Epithelial cell of esophagus (primary cell): Measurements from ENCODE around the gene JARID2.

ENCODE experiments used
- DNase-seq: peaks from one replicate; pipeline ENCODE4 v3.0.0; 2010; ENCODE audit warnings: low read depth
- H3K4me3 ChIP-seq: 2 replicates; pipeline ENCODE4 v1.5.1; 2011; ENCODE audit warnings: mild to moderate bottlenecking, low read length, control low read depth
- TF ChIP-seq, protein P1 (sequence below): IDR thresholded peaks from 2 replicates; pipeline ENCODE4 v1.5.1; 2011; ENCODE audit warnings: low read depth, mild to moderate bottlenecking, low read length, control low read depth, inconsistent platforms; ENCODE audit not compliant: insufficient read depth; ENCODE audit errors: missing control alignments

JARID2 gene

DNA sequence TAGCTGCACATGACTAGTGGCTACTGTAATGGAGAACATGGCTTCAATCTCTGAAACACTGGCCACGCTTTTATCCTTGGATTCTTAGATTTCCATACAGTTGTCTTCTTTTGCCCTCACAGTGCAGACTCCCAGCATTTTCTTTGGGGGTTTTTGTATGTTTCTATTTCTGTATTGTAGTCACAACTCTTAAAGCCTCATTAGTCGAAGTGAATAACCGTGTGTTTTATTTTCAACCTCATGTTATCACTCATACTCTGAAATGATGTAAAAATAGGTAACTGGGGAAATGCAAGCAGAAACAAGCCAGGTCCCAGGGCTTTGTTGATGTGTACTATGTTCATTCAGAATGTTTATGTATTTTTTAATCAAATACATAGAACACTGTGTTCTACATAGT lies 162.9 kb downstream of the JARID2 start:
- DNase-seq: no peak
- H3K4me3 ChIP-seq: no peak overlapping the region

DNA sequence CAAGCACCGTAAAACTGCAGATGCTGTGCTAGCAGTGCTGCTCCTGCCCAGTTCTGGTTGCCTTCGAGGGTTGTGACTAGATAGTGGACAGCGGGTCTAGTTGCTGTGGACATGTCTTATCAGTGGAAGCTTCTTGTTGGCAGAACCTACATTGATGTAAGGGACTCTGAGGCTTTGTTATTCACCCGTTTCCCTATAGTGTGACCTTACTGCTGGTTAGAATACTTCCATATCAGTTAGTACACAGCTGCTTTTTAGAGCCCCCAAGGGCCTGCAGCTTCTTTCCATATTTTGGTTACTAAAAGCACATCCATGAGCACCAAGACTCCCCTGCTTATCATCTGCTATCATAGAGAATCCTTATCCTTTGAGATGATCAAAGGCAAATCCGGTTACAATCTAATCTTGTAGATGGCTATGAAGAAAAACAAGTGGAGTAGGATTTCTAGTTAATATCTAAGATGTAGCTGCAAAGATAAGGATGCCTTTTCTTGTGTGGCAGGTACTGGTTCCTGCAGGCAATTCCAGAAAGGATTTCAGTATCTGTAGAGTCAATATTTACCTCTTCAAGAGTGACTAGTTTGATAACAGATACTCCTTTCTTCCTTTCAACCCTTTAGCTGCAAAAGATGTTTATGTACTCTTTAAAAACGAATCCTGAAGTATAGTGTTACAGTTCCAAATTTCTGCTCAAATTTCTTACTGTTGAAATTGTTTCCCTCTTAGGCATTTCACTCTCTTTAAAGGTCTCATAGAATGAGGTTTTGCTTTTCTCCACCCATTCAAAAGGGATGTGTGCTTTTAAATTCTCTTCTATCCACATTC lies 163.6 kb downstream of the JARID2 start:
- no peak for DNase-seq
- TF ChIP-seq, protein P1, sequence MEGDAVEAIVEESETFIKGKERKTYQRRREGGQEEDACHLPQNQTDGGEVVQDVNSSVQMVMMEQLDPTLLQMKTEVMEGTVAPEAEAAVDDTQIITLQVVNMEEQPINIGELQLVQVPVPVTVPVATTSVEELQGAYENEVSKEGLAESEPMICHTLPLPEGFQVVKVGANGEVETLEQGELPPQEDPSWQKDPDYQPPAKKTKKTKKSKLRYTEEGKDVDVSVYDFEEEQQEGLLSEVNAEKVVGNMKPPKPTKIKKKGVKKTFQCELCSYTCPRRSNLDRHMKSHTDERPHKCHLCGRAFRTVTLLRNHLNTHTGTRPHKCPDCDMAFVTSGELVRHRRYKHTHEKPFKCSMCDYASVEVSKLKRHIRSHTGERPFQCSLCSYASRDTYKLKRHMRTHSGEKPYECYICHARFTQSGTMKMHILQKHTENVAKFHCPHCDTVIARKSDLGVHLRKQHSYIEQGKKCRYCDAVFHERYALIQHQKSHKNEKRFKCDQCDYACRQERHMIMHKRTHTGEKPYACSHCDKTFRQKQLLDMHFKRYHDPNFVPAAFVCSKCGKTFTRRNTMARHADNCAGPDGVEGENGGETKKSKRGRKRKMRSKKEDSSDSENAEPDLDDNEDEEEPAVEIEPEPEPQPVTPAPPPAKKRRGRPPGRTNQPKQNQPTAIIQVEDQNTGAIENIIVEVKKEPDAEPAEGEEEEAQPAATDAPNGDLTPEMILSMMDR: no peak
- no peak overlapping the region for H3K4me3 ChIP-seq

More for the DNA sequence above, 162.9 kb downstream of the JARID2 start:
- TF ChIP-seq, protein P1: no peak

DNA sequence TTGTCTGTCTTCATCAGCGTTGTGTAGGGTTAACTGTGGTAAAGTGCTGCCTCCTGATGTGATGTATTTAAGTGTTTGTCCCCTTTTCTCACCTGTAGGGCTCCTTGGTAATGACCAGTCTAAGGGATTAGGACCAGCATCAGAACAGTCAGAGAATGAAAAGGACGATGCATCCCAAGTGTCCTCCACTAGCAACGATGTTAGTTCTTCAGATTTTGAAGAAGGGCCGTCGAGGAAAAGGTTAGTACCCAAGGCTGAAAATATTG lies 164.2 kb downstream of the JARID2 start:
- no peak overlapping the region for H3K4me3 ChIP-seq
- DNase-seq: no peak
- TF ChIP-seq, protein P1: no peak

DNA sequence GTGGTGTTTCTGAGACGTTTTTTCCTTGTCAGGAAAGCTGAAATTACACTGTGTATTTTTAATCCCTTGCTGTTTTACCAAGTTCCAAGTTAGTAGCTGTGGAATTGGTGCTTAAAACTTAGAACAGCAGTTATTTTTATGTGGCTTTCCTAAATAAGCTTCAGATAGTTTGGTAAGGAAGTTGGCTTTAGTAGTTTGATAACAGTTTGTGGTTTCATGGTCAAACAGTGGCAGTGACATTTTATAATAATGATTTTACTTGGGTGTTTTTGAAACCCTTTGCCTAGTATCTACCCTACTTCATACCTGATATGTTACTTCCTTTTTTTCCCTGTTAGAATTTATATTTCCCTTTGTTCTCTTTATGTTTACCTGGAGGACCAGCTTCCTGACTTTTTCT lies 164.9 kb downstream of the JARID2 start:
- no peak overlapping the region for H3K4me3 ChIP-seq
- TF ChIP-seq, protein P1: no peak
- DNase-seq: no peak

DNA sequence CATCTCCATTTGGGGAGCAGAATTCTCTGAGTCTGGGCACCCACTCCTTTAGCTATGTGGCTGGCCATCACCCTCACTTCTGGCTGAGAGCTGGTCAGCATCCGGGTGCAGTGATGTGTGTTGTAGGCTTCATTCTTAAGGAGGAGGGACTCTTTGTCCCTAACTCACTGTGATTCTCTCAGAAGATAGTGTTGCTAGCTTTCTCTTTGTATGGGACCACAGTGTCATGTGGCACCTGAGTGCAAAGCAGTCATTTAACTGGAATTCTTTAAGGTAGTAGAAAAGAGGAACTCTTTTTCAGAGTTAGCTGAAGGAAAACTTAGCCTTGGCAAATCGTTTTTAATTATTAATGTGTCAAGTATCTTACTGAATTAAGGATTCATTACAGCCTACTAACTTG lies 165.9 kb downstream of the JARID2 start:
- TF ChIP-seq, protein P1: no peak
- DNase-seq: no peak
- H3K4me3 ChIP-seq: no peak overlapping the region

DNA sequence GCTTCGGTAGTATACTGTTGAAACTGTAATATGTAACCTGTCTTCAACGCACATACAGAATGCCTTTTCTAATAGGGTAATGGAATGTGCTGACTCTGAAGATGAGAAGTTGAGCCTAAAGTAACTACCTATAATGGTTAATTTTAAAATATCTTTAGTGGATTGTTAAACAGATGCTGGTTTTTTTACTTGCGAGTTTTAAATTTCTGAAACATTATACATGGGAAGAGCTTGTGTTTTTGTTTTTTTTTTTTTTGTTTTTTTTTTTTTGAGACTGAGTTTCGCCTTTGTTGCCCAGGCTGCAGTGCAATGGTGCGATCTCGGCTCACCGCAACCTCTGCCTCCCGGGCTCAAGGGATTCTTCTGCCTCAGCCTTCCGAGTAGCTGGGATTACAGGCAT lies 166.9 kb downstream of the JARID2 start:
- no peak for DNase-seq
- no peak overlapping the region for H3K4me3 ChIP-seq
- TF ChIP-seq, protein P1: no peak
